Kidney epithelial cell (primary cell): ENCODE results near the gene KMT2D. TPM values are rescaled to one million over a fixed set of nuclear protein-coding genes. Genes with fewer than 3 reads are reported as not detected.

Experiments used
- DNase-seq: peaks from one replicate; pipeline ENCODE4 v3.0.0-alpha.2; 2010; ENCODE audit warnings: low read depth
- H3K27me3 ChIP-seq: 2 replicates; pipeline ENCODE4 v1.6.0; 2011; ENCODE audit warnings: low read length; ENCODE audit not compliant: control insufficient read depth, insufficient read depth
- H3K36me3 ChIP-seq: 2 replicates; pipeline ENCODE4 v1.5.1; 2011; ENCODE audit warnings: low read length; ENCODE audit not compliant: control insufficient read depth, insufficient read depth
- H3K4me3 ChIP-seq: 2 replicates; pipeline ENCODE4 v1.5.1; 2011; ENCODE audit warnings: low read depth, mild to moderate bottlenecking, control low read depth, low read length
- CTCF ChIP-seq: IDR thresholded peaks from 2 replicates; pipeline ENCODE4 v1.5.1; 2011; ENCODE audit warnings: mild to moderate bottlenecking, moderate library complexity, low read length, control low read depth, inconsistent platforms; ENCODE audit not compliant: insufficient read depth, poor library complexity, severe bottlenecking
- total RNA-seq: library from RNA; depleted of rRNA; stranded (reverse); fragments of >200 nt; gene quantifications from 2 replicates; pipeline ENCODE4 v1.2.3, GENCODE V29; 2015

KMT2D gene
- total RNA-seq, 1 donor from 2014 or later = 71.8 TPM

GRCh38 chr12:49100380-49100779 is 39.8 kb upstream of the KMT2D start:
- DNase-seq = no peak
- Histone ChIP-seq H3K36me3 (peaks cover 6% of the 10 kb centered on the region), H3K4me3 (no peak overlapping the region), H3K27me3 (no peaks in the 10 kb centered on the region)
- TF ChIP-seq CTCF = no peak

- Histone ChIP-seq H3K36me3 (peaks cover 3% of the 10 kb centered on the region), H3K4me3 (no peak overlapping the region), H3K27me3 (peaks cover 13% of the 10 kb centered on the region)
- DNase-seq = no peak
- no peak for TF ChIP-seq CTCF
Observed at GRCh38 chr12:49098703-49099102, 38.1 kb upstream of the KMT2D start.

GRCh38 chr12:49098035-49098451 is 37.4 kb upstream of the KMT2D start:
- peaks cover 16% of the 10 kb centered on the region for H3K27me3 ChIP-seq
- no peak overlapping the region for H3K4me3 ChIP-seq
- TF ChIP-seq CTCF = peak; percentile 78
- peaks cover 3% of the 10 kb centered on the region for H3K36me3 ChIP-seq
- DNase-seq = no peak

- H3K36me3 ChIP-seq = peaks cover 3% of the 10 kb centered on the region
- no peak for TF ChIP-seq CTCF
- peaks cover 16% of the 10 kb centered on the region for H3K27me3 ChIP-seq
- H3K4me3 ChIP-seq = no peak overlapping the region
- no peak for DNase-seq
Observed at GRCh38 chr12:49097381-49097780, 36.8 kb upstream of the KMT2D start.

- no peak overlapping the region for H3K4me3 ChIP-seq
- H3K36me3 ChIP-seq = no peaks in the 10 kb centered on the region
- no peak for DNase-seq
- TF ChIP-seq CTCF = no peak
- H3K27me3 ChIP-seq = peaks cover 33% of the 10 kb centered on the region
Observed at GRCh38 chr12:49094975-49095365, 34.4 kb upstream of the KMT2D start.

GRCh38 chr12:49094160-49094974 is 33.8 kb upstream of the KMT2D start, which contains the start of gene DHH:
Gene DHH (minus strand): TSS chr12:49094801. CDS start chr12:49094512, 289 bp downstream.
- Histone ChIP-seq H3K4me3 (peak within 1 kb of the TSS; percentile 19), H3K36me3 (no peaks in the 10 kb centered on the region), H3K27me3 (peaks cover 39% of the 10 kb centered on the region)
- no peak for TF ChIP-seq CTCF
- DNase-seq = no peak
